ENCODE measurements around the gene CEP164.

GRCh38 chr11:117382746-117383145, 55.1 kb downstream of the CEP164 start:
- TF ChIP-seq, protein P1, sequence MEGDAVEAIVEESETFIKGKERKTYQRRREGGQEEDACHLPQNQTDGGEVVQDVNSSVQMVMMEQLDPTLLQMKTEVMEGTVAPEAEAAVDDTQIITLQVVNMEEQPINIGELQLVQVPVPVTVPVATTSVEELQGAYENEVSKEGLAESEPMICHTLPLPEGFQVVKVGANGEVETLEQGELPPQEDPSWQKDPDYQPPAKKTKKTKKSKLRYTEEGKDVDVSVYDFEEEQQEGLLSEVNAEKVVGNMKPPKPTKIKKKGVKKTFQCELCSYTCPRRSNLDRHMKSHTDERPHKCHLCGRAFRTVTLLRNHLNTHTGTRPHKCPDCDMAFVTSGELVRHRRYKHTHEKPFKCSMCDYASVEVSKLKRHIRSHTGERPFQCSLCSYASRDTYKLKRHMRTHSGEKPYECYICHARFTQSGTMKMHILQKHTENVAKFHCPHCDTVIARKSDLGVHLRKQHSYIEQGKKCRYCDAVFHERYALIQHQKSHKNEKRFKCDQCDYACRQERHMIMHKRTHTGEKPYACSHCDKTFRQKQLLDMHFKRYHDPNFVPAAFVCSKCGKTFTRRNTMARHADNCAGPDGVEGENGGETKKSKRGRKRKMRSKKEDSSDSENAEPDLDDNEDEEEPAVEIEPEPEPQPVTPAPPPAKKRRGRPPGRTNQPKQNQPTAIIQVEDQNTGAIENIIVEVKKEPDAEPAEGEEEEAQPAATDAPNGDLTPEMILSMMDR (conservative IDR thresholded peaks at IDR 0.05; ENCODE audit: low read depth in 2 of 2): no peak
- TF ChIP-seq REST (IDR thresholded peaks at IDR 0.05; ENCODE audit: unreplicated experiment): no peak
- TF ChIP-seq EZH2 (IDR thresholded peaks at IDR 0.05; ENCODE audit: low read depth, unreplicated experiment): no peak
- TF ChIP-seq POLR2AphosphoS5 (IDR thresholded peaks at IDR 0.05; ENCODE audit: low read depth): no peak
- TF ChIP-seq CREB1 (CRISPR knock-in tag; IDR thresholded peaks at IDR 0.05; ENCODE audit: low read depth): no peak
- no peak for TF ChIP-seq EZH2phosphoT487 (IDR thresholded peaks at IDR 0.05; ENCODE audit: unreplicated experiment)
- TF ChIP-seq JUNB (IDR thresholded peaks at IDR 0.05; ENCODE audit: unreplicated experiment): no peak
- no peak for TF ChIP-seq ZNF114 (CRISPR knock-in tag; IDR thresholded peaks at IDR 0.05)
- no peak for TF ChIP-seq ZNF331 (CRISPR knock-in tag; IDR thresholded peaks at IDR 0.05; ENCODE audit: low read depth)
- TF ChIP-seq STAT1 (IDR thresholded peaks at IDR 0.05; ENCODE audit: unreplicated experiment): no peak
- TF ChIP-seq, protein P2, sequence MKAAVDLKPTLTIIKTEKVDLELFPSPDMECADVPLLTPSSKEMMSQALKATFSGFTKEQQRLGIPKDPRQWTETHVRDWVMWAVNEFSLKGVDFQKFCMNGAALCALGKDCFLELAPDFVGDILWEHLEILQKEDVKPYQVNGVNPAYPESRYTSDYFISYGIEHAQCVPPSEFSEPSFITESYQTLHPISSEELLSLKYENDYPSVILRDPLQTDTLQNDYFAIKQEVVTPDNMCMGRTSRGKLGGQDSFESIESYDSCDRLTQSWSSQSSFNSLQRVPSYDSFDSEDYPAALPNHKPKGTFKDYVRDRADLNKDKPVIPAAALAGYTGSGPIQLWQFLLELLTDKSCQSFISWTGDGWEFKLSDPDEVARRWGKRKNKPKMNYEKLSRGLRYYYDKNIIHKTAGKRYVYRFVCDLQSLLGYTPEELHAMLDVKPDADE (IDR thresholded peaks at IDR 0.05): no peak
- TF ChIP-seq, protein P3, sequence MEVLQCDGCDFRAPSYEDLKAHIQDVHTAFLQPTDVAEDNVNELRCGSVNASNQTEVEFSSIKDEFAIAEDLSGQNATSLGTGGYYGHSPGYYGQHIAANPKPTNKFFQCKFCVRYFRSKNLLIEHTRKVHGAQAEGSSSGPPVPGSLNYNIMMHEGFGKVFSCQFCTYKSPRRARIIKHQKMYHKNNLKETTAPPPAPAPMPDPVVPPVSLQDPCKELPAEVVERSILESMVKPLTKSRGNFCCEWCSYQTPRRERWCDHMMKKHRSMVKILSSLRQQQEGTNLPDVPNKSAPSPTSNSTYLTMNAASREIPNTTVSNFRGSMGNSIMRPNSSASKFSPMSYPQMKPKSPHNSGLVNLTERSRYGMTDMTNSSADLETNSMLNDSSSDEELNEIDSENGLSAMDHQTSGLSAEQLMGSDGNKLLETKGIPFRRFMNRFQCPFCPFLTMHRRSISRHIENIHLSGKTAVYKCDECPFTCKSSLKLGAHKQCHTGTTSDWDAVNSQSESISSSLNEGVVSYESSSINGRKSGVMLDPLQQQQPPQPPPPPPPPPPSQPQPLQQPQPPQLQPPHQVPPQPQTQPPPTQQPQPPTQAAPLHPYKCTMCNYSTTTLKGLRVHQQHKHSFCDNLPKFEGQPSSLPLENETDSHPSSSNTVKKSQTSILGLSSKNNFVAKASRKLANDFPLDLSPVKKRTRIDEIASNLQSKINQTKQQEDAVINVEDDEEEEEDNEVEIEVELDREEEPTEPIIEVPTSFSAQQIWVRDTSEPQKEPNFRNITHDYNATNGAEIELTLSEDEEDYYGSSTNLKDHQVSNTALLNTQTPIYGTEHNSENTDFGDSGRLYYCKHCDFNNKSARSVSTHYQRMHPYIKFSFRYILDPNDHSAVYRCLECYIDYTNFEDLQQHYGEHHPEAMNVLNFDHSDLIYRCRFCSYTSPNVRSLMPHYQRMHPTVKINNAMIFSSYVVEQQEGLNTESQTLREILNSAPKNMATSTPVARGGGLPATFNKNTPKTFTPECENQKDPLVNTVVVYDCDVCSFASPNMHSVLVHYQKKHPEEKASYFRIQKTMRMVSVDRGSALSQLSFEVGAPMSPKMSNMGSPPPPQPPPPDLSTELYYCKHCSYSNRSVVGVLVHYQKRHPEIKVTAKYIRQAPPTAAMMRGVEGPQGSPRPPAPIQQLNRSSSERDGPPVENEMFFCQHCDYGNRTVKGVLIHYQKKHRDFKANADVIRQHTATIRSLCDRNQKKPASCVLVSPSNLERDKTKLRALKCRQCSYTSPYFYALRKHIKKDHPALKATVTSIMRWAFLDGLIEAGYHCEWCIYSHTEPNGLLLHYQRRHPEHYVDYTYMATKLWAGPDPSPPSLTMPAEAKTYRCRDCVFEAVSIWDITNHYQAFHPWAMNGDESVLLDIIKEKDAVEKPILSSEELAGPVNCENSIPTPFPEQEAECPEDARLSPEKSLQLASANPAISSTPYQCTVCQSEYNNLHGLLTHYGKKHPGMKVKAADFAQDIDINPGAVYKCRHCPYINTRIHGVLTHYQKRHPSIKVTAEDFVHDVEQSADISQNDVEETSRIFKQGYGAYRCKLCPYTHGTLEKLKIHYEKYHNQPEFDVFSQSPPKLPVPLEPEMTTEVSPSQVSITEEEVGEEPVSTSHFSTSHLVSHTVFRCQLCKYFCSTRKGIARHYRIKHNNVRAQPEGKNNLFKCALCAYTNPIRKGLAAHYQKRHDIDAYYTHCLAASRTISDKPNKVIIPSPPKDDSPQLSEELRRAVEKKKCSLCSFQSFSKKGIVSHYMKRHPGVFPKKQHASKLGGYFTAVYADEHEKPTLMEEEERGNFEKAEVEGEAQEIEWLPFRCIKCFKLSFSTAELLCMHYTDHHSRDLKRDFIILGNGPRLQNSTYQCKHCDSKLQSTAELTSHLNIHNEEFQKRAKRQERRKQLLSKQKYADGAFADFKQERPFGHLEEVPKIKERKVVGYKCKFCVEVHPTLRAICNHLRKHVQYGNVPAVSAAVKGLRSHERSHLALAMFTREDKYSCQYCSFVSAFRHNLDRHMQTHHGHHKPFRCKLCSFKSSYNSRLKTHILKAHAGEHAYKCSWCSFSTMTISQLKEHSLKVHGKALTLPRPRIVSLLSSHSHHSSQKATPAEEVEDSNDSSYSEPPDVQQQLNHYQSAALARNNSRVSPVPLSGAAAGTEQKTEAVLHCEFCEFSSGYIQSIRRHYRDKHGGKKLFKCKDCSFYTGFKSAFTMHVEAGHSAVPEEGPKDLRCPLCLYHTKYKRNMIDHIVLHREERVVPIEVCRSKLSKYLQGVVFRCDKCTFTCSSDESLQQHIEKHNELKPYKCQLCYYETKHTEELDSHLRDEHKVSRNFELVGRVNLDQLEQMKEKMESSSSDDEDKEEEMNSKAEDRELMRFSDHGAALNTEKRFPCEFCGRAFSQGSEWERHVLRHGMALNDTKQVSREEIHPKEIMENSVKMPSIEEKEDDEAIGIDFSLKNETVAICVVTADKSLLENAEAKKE (CRISPR knock-in tag; IDR thresholded peaks at IDR 0.05): no peak
- no peak for TF ChIP-seq NANOG (IDR thresholded peaks at IDR 0.05; ENCODE audit: borderline replicate concordance)
